HUES48 (cell line): ENCODE measurements around the gene CARD6.
"Not testable (repeated sequence)": the region's sequence is repeated elsewhere in the genome, so short reads cannot be mapped to it uniquely, and the experiment has no call there.

Experiments
- H3K27ac ChIP-seq: one replicate; pipeline ENCODE4 v1.7.0; 2013; ENCODE audit warnings: low read depth, low read length, inconsistent platforms
- H3K27me3 ChIP-seq: 2 replicates; pipeline ENCODE4 v1.6.1; 2013; ENCODE audit warnings: mild to moderate bottlenecking, low read length; ENCODE audit not compliant: control insufficient read depth, insufficient read depth
- H3K36me3 ChIP-seq: 2 replicates; pipeline ENCODE4 v1.6.1; 2013; ENCODE audit warnings: low read length; ENCODE audit not compliant: control insufficient read depth, insufficient read depth
- H3K4me1 ChIP-seq: 2 replicates; pipeline ENCODE4 v1.6.1; 2013; ENCODE audit warnings: mild to moderate bottlenecking, low read length; ENCODE audit not compliant: control insufficient read depth, insufficient read depth
- H3K4me3 ChIP-seq: 2 replicates; pipeline ENCODE4 v1.5.1; 2013; ENCODE audit warnings: mild to moderate bottlenecking, low read depth, low read length
- H3K9ac ChIP-seq: 2 replicates; pipeline ENCODE4 v1.6.1; 2013; ENCODE audit warnings: mild to moderate bottlenecking, low read depth, low read length, moderate library complexity
- H3K9me3 ChIP-seq: 2 replicates; pipeline ENCODE4 v1.6.1; 2013; ENCODE audit warnings: low read length; ENCODE audit not compliant: control insufficient read depth, insufficient read depth

The CARD6 gene

DNA sequence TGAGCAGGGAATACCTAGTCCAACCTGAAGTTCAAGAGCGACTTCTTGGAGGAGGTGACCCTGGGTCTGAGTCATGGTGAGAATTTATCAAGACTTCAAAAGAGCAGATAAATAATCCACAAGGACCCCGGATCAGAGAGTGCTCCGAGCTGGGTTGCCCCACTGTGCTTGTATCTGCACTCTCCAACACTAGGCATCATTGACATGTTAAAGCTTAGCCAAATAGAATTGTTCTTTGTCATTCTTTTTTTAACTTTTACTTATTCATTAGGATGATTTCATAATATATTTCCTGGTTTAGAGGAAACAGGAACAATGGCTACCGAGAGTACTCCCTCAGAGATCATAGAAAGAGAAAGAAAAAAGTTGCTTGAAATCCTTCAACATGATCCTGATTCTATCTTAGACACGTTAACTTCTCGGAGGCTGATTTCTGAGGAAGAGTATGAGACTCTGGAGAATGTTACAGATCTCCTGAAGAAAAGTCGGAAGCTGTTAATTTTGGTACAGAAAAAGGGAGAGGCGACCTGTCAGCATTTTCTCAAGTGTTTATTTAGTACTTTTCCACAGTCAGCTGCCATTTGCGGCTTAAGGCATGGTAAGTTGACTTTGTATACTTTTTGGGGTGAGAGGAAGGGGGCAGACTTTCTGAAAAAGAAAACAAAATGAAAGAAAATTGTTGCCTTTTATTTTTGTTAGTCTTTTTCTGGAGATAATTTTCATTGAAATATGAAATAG, at the start of gene CARD6:
CARD6 (plus strand) TSS at position 300 of the 738 bp plus-strand sequence; CDS start at position 316, 16 bp downstream.
- Histone ChIP-seq H3K9me3 (no peaks in the 10 kb centered on the region), H3K27me3 (no peaks in the 10 kb centered on the region), H3K9ac (no peak within 1 kb of the TSS), H3K4me1 (peaks cover 13% of the 10 kb centered on the region), H3K27ac (no peak within 1 kb of the TSS), H3K4me3 (peak within 1 kb of the TSS; percentile 36), H3K36me3 (no peaks in the 10 kb centered on the region)

- no peak overlapping the region for H3K4me3 ChIP-seq
- H3K9me3 ChIP-seq: no peaks in the 10 kb centered on the region
- H3K36me3 ChIP-seq: peaks cover 4% of the 10 kb centered on the region; the same call in 1 of the 2 replicates
- no peaks in the 10 kb centered on the region for H3K27me3 ChIP-seq
- no peak overlapping the region for H3K27ac ChIP-seq
- H3K4me1 ChIP-seq: peaks cover 4% of the 10 kb centered on the region
- no peak overlapping the region for H3K9ac ChIP-seq
Observed at GRCh38 chr5:40791715-40792139, 49.4 kb upstream of the CARD6 start.

GRCh38 chr5:40792691-40793090, 48.5 kb upstream of the CARD6 start:
- not testable (repeated sequence) for H3K9ac ChIP-seq, H3K4me1 ChIP-seq, H3K4me3 ChIP-seq, H3K27me3 ChIP-seq, H3K27ac ChIP-seq, H3K36me3 ChIP-seq, H3K9me3 ChIP-seq

GRCh38 chr5:40794340-40794739, 46.8 kb upstream of the CARD6 start:
- peaks cover 12% of the 10 kb centered on the region for H3K4me1 ChIP-seq
- not testable (repeated sequence) for H3K4me3 ChIP-seq, H3K9me3 ChIP-seq, H3K9ac ChIP-seq, H3K27ac ChIP-seq, H3K27me3 ChIP-seq, H3K36me3 ChIP-seq

- not testable (repeated sequence) for H3K9ac ChIP-seq, H3K9me3 ChIP-seq, H3K36me3 ChIP-seq, H3K27me3 ChIP-seq, H3K27ac ChIP-seq, H3K4me3 ChIP-seq
- H3K4me1 ChIP-seq: peaks cover 13% of the 10 kb centered on the region
Observed at GRCh38 chr5:40794877-40795276, 46.3 kb upstream of the CARD6 start.

DNA sequence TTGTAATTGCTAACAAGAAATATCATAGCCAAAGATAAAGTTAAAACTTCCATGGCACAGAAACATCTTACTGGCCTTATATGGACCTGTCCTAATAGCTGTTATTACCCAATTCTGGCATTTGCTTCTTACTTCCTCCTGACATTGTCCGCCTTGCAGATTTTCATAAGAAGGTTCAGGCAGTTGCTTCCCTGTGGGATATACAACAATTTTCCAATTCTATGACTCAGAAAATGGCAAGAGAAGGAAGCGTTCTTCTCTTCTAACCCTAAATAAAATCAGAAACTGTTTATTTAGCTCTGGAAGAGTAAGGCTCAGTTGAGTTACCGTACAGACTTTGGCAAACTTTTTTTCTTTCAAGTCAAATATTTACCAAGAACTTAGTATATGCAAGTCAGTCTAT, 44.7 kb upstream of the CARD6 start:
- no peak overlapping the region for H3K9ac ChIP-seq

DNA sequence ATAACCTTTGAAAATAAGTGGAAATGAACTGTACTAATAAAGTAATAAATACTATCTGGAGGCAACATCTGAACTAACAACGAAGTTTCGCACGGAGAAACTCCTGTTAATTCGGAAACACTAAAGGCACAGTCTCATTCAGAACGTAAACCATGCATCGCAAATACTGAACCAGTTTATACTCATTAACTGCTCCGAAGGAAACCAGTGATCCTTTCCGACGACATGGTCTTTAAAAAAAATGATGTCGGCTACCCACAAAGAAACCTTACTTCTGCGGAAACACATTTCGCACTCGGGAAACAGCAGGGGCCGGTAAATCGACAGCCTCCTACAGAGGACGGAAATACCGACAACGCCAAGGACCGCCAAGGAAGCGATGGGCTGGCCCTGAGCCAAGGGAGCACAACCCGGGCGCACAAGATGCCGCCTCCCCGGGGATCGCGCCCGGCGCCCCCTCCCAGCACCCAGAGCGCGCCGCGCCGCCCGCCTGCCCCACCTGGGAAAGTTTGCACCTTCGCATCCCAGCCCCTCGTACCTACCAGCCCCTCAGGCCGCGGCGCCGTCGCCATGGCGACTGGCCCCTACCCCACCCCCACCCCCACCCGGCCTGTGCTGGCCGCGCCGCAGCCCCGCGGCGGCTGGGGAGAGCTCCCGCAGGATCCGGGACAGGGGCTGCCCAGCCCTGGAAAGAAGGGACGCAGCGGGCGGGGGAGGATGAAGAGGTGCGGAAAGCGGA, 43.7 kb upstream of the CARD6 start:
- Histone ChIP-seq H3K36me3 (peaks cover 4% of the 10 kb centered on the region; the same call in 1 of the 2 replicates), H3K4me1 (peaks cover 19% of the 10 kb centered on the region), H3K9ac (peak overlapping the region; percentile 94), H3K9me3 (no peaks in the 10 kb centered on the region), H3K27ac (peak overlapping the region; percentile 97), H3K27me3 (no peaks in the 10 kb centered on the region), H3K4me3 (peak overlapping the region; percentile 92)

More for the DNA sequence above, 44.7 kb upstream of the CARD6 start:
- no peak overlapping the region for H3K27ac ChIP-seq
- peaks cover 4% of the 10 kb centered on the region; the same call in 1 of the 2 replicates for H3K36me3 ChIP-seq
- peaks cover 13% of the 10 kb centered on the region for H3K4me1 ChIP-seq
- H3K4me3 ChIP-seq: peak overlapping the region; percentile 92
- no peaks in the 10 kb centered on the region for H3K9me3 ChIP-seq
- H3K27me3 ChIP-seq: no peaks in the 10 kb centered on the region

- H3K9me3 ChIP-seq: no peaks in the 10 kb centered on the region
- peaks cover 4% of the 10 kb centered on the region; the same call in 1 of the 2 replicates for H3K36me3 ChIP-seq
- peaks cover 19% of the 10 kb centered on the region for H3K4me1 ChIP-seq
- peak within 1 kb of the TSS; percentile 97 for H3K27ac ChIP-seq
- H3K9ac ChIP-seq: peak within 1 kb of the TSS; percentile 94
- H3K4me3 ChIP-seq: peak within 1 kb of the TSS; percentile 92
- H3K27me3 ChIP-seq: no peaks in the 10 kb centered on the region
Observed at GRCh38 chr5:40798012-40798800, 43.0 kb upstream of the CARD6 start, which contains the start of gene PRKAA1. TSS of gene PRKAA1 (minus strand) at chr5:40798374. CDS start at chr5:40798189, 185 bp downstream.

- Histone ChIP-seq H3K9ac (peak overlapping the region; percentile 91), H3K27me3 (no peaks in the 10 kb centered on the region), H3K4me3 (peak overlapping the region; percentile 88), H3K36me3 (peaks cover 4% of the 10 kb centered on the region; the same call in 1 of the 2 replicates), H3K4me1 (peaks cover 19% of the 10 kb centered on the region), H3K9me3 (no peaks in the 10 kb centered on the region), H3K27ac (peak overlapping the region; percentile 96)
Observed at GRCh38 chr5:40798801-40799210, 42.4 kb upstream of the CARD6 start.

DNA sequence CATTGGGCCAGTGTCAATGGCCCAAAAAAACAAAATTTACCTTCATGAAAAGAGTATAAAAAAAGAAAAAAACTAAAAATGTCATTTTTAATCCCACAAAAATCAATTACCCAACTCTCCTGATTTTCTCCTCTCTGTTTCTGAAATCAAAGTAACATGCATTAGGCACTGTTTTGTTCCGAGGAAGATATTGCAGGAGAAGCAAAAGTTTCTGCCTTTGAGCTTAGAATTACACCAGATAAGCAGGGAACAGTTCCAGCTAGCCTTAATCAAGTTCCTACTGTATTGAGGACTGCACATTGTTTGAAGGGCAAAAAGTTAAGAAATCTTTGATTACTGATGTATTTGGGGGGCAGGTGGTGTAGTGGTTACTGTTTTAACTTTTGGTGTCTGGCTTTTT, 41.9 kb upstream of the CARD6 start:
- Histone ChIP-seq H3K27me3 (no peaks in the 10 kb centered on the region), H3K4me3 (peak overlapping the region; percentile 88), H3K27ac (no peak overlapping the region), H3K36me3 (peaks cover 4% of the 10 kb centered on the region; the same call in 1 of the 2 replicates), H3K4me1 (peaks cover 19% of the 10 kb centered on the region), H3K9me3 (no peaks in the 10 kb centered on the region), H3K9ac (no peak overlapping the region)
